Naive B cell (primary cell): ENCODE data around the gene WNT9A. TPM values are rescaled to one million over a fixed set of nuclear protein-coding genes. Genes with fewer than 3 reads are reported as not detected.
A peak's percentile ranks its signal among the peaks of the same experiment; 100 is the strongest.
"Not testable (repeated sequence)": the region's sequence is repeated elsewhere in the genome, so short reads cannot be mapped to it uniquely, and the experiment has no call there.

Source experiments
- ATAC-seq, 2 donors: fragments of 150-1000 bp; cut with Tn5 transposase; 2 replicates each; pipeline ENCODE4 v1.10.0; 2021; ENCODE audit warnings: low read depth in 2 of 2, mild to moderate bottlenecking in 2 of 2, moderate library complexity in 2 of 2
- DNase-seq: peaks from one replicate; pipeline ENCODE4 v3.0.0; 2022
- H3K27ac Mint-ChIP-seq, 6 donors: one replicate each; pipeline ENCODE4 v1.8.0; 2020 to 2022; ENCODE audit warnings: mild to moderate bottlenecking in 6 of 6, mixed read lengths in 6 of 6, moderate library complexity in 5 of 6, inconsistent platforms in 2 of 6
- H3K27me3 Mint-ChIP-seq, 3 donors: one replicate each; pipeline ENCODE4 v1.8.0; 2021 to 2022; ENCODE audit warnings: mixed read lengths in 3 of 3, mild to moderate bottlenecking in 1 of 3
- H3K36me3 Mint-ChIP-seq, 2 donors: one replicate each; pipeline ENCODE4 v1.8.0; 2020 to 2022; ENCODE audit warnings: mixed read lengths in 2 of 2, inconsistent platforms in 1 of 2, mild to moderate bottlenecking in 1 of 2
- H3K4me1 Mint-ChIP-seq, 3 donors: one replicate each; pipeline ENCODE4 v1.8.0; 2020 to 2022; ENCODE audit warnings: mixed read lengths in 3 of 3, inconsistent platforms in 1 of 3, mild to moderate bottlenecking in 1 of 3, moderate library complexity in 1 of 3
- H3K4me3 Mint-ChIP-seq, 8 donors: one replicate each; pipeline ENCODE4 v1.8.0; 2020 to 2022; ENCODE audit warnings: mild to moderate bottlenecking in 8 of 8, mixed read lengths in 8 of 8, moderate library complexity in 8 of 8, inconsistent platforms in 2 of 8
- H3K9me3 Mint-ChIP-seq, 7 donors: one replicate each; pipeline ENCODE4 v1.8.0; 2020 to 2022; ENCODE audit warnings: mixed read lengths in 7 of 7, mild to moderate bottlenecking in 5 of 7, inconsistent platforms in 2 of 7, moderate library complexity in 1 of 7
- polyA plus RNA-seq, 6 donors: library from polyadenylated mRNA; unstranded; fragments of 300-500 nt; fragmentation: Illumina TruSeq; gene quantifications; one replicate each; pipeline ENCODE4 v1.2.3, GENCODE V29; 2021; ENCODE audit warnings: low read depth in 6 of 6

Gene WNT9A
- polyA plus RNA-seq, 6 donors from 2014 or later, result not detected

DNA sequence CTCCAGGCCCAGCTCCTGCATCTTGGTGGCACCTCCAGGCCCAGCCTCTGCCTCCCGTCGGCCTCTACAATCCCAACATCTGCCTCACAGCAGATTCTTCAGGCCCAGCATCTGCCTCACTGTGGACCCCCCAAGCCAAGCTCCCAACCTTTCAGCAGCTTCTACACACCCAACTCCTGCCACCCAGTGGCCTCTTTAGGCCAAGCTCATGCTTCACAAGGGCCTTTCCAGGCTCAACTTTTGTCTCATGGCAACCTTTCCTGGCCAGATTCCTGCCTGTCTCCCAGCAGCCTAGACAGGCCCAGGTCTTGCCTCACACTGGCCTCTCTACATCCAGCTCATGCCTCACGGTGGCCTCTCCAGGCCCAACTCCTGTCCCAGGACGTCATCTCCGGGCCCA is 20.1 kb upstream of the WNT9A start:
- H3K27ac Mint-ChIP-seq, result peak overlapping the region in 1 of 6 donors; percentile 61
- H3K4me3 Mint-ChIP-seq, H3K27me3 Mint-ChIP-seq, H3K36me3 Mint-ChIP-seq, DNase-seq, ATAC-seq, H3K4me1 Mint-ChIP-seq, H3K9me3 Mint-ChIP-seq: not testable (repeated sequence)

DNA sequence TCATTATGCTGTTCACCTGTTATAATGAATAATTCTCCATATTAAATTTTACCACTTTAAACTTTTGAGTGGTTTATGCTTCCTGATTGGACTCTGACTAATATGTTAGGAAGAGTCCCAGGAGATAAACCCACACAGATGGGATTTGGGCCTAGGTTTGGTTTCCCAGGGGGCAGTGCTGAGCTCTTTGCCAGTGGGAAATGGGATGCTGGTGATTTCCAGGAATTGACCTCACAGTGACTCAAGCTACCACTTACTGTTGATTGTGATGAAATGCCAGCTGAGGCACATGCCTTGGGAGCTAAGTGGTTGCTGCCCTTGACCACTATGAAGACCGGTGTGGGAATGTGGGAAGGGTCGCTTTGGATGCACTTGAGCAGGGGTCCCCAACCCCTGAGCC is 19.0 kb upstream of the WNT9A start:
- H3K4me1 Mint-ChIP-seq, H3K4me3 Mint-ChIP-seq, H3K36me3 Mint-ChIP-seq, ATAC-seq, H3K27ac Mint-ChIP-seq, H3K9me3 Mint-ChIP-seq, H3K27me3 Mint-ChIP-seq, DNase-seq: not testable (repeated sequence)

DNA sequence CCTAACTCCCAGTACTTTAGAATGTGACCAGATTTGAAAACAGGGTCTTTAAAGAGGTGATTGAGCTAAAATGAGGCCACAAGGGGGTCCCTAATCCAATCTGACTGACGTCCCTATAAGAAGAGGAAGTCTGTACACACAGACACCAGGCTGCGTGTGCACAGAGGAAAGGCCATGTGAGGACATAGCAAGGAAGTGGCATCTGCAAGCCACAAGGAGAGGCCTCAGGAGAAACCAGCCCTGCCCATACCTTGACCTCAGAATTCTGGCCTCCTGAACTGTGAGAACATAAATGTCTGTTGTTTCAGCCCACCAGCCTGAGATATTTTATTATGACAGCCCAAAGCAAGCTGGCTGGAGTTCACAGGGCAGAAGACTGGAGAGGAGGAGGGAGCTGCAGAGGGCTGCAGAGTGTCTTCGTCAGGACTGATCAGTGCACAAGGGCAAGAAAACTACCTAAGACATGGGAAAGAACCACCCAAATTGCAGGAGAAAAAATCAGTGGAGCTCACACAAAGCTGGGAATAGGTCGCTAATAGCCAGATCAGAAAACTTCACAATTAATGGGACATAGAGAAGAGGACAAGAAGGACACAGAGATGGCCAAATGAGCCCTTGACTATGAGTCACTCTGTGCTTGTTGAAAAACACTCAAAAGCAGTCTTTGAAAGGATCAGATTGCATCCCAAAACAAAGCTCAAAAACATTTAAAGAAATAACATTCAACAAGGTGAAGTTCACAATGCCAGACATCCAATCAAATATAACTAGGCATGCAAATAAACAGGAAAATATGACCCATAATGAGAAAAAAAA is 14.1 kb upstream of the WNT9A start:
- Mint-ChIP-seq H3K27me3 (peaks cover 9 to 24% (median 13%) of the 10 kb centered on the region in 3 donors), H3K4me1 (no peaks in the 10 kb centered on the region), H3K4me3 (no peak overlapping the region), H3K9me3 (peaks cover 0 to 7% (median 2%) of the 10 kb centered on the region in 7 donors), H3K27ac (no peak overlapping the region), H3K36me3 (peaks cover 0 to 5% of the 10 kb centered on the region in 2 donors)
- no peak for DNase-seq
- ATAC-seq, result no peak

DNA sequence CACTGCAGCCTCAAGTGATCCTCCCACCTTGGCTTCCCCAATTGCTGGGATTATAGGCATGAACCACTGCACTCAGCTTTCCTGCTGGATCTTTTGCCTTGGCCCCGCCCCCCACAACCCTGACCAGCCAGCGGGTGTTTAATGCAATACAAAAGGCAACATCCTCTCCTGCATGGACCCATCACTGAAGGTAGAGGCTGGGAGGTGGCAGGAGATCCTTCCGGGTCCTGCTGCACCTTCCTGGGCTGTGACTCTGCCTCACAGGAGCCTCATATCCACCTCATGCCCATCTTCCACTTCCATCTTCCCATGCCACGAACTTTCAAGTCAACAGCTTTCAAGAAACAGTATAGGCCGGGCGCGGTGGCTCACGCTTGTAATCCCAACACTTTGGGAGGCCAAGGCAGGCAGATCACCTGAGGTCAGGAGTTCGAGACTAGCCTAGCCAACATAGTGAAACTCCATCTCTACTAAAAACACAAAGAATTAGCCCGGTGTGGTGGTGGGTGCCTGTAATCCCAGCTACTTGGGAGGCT is 11.7 kb upstream of the WNT9A start:
- H3K36me3 Mint-ChIP-seq, result peaks cover 0 to 5% of the 10 kb centered on the region in 2 donors
- H3K27ac Mint-ChIP-seq, result no peak overlapping the region
- peaks cover 0 to 32% (median 5%) of the 10 kb centered on the region in 7 donors for H3K9me3 Mint-ChIP-seq
- H3K4me3 Mint-ChIP-seq, result no peak overlapping the region
- DNase-seq (no peak), ATAC-seq (no peak)
- H3K27me3 Mint-ChIP-seq, result peaks cover 11 to 32% (median 13%) of the 10 kb centered on the region in 3 donors
- H3K4me1 Mint-ChIP-seq, result no peaks in the 10 kb centered on the region

DNA sequence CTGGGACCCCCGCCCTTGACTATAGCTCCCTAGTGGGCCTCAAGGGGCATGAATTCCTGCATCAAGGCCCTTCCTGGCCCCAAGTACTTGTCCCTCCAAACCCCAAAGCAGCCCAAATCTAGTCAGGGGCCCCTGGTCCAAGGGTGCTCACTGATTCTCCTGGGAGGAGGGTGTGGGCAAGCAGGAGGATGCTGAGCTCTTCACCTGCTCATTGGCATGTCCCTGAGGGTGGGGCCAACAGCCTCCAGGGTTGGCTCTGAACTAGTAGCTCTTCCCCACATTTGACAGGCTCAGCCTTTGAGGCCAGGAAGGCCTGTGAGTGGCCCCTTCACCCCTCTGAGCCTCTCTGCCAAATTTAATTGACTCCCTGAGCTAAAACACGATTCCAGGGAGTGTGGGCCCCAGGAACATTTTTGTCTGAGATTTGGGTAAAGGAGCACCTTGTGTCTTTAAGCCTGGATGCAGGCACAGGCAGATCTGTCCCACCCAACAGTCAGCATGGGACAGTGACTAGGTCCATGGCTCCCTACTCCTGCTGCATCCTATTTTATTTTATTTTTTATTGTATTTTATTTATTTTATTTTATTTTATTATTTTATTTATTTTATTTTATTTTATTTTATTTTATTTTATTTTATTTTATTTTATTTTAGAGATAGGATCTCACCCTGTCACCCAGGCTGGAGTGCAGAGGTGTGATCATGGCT is 11.0 kb upstream of the WNT9A start:
- DNase-seq, result no peak
- H3K27ac Mint-ChIP-seq, result no peak overlapping the region
- peaks cover 0 to 5% of the 10 kb centered on the region in 2 donors for H3K36me3 Mint-ChIP-seq
- ATAC-seq, result no peak
- peak overlapping the region in 1 of 8 donors; percentile 8 for H3K4me3 Mint-ChIP-seq
- H3K4me1 Mint-ChIP-seq, result no peaks in the 10 kb centered on the region
- peaks cover 13 to 35% (median 17%) of the 10 kb centered on the region in 3 donors for H3K27me3 Mint-ChIP-seq
- peaks cover 0 to 36% (median 6%) of the 10 kb centered on the region in 7 donors for H3K9me3 Mint-ChIP-seq

DNA sequence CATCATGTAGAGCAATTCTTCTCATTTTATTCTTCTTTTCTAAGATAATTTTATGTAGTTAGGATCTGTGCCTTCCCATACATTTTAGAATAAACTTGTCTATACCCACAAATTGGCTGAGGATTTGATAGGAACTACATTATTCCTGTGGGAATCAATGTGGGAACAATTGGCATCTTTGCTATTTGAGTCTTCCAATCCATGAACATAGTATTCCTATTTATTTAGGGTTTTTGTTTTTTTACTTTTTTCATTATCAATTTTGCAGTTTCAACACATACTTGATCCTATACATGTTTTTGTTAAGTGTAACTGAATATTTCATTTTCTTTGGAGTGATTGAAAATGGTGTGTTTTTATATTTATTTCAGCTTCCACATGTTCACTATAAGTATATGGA is 8.1 kb upstream of the WNT9A start:
- H3K4me1 Mint-ChIP-seq, result peaks cover 0 to 4% (median 0%) of the 10 kb centered on the region in 3 donors
- DNase-seq (no peak), ATAC-seq (no peak)
- H3K27ac Mint-ChIP-seq, result no peak overlapping the region
- H3K36me3 Mint-ChIP-seq, result peaks cover 0 to 5% of the 10 kb centered on the region in 2 donors
- H3K4me3 Mint-ChIP-seq, result no peak overlapping the region
- peaks cover 19 to 39% (median 33%) of the 10 kb centered on the region in 3 donors for H3K27me3 Mint-ChIP-seq
- peaks cover 2 to 39% (median 7%) of the 10 kb centered on the region in 7 donors for H3K9me3 Mint-ChIP-seq

DNA sequence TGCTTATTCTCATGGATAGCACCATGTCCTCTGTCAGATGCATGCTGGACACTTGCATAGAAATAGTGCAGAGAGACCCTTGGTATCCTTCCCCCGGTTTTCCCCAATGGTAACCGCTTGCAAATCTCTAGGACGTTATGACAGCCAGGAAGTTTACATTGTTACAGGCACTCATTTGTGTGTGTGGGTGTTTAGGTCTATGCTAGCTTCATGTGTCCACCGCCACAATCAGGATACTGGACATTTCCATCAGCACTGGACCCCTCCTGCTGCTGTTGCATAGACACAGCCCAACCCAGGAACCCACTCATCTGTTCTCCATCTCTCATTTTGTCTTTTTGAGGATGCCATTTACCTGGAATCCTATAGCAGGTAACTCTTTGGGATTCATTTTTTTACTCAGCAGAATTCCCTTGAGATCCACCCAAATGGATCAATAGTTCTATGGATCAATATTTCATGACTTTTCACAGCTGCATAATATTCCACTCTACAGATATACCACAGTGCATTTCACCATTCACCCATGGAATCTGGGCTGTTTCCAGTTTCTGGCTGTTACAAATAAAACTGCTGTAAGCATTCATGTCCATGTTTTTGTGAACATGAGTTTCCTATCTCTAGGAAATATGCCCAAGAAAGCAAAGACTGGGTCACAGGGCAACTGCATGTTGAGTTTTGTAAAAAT is 6.6 kb upstream of the WNT9A start:
- peaks cover 2 to 39% (median 7%) of the 10 kb centered on the region in 7 donors for H3K9me3 Mint-ChIP-seq
- DNase-seq (no peak), ATAC-seq (no peak)
- peaks cover 0 to 5% of the 10 kb centered on the region in 2 donors for H3K36me3 Mint-ChIP-seq
- H3K27ac Mint-ChIP-seq, result no peak overlapping the region
- H3K4me3 Mint-ChIP-seq, result peak overlapping the region in 2 of 8 donors; percentile 29
- H3K27me3 Mint-ChIP-seq, result peaks cover 19 to 53% (median 47%) of the 10 kb centered on the region in 3 donors
- peaks cover 0 to 4% (median 0%) of the 10 kb centered on the region in 3 donors for H3K4me1 Mint-ChIP-seq

DNA sequence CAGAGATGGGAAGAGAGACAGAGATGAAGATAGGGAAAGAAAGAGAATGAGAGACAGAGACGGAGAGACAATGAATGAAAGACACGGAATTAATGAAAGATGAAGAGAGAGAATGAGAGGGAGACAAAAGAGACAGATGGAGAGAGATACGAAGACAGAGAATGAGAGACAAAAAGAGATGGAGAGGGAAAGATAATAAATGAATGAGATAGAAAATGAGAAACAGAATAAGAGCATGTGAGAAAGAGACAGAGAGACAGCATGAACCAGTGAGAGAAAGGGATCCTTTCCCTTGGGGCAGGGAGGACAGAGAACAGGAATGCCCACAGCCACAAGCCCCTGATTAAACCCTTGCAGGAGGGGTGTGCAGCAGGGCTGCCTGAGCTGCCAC is 5.3 kb upstream of the WNT9A start:
- Mint-ChIP-seq H3K27ac (no peak overlapping the region), H3K27me3 (peaks cover 15 to 56% (median 52%) of the 10 kb centered on the region in 3 donors)
- no peak for ATAC-seq

DNA sequence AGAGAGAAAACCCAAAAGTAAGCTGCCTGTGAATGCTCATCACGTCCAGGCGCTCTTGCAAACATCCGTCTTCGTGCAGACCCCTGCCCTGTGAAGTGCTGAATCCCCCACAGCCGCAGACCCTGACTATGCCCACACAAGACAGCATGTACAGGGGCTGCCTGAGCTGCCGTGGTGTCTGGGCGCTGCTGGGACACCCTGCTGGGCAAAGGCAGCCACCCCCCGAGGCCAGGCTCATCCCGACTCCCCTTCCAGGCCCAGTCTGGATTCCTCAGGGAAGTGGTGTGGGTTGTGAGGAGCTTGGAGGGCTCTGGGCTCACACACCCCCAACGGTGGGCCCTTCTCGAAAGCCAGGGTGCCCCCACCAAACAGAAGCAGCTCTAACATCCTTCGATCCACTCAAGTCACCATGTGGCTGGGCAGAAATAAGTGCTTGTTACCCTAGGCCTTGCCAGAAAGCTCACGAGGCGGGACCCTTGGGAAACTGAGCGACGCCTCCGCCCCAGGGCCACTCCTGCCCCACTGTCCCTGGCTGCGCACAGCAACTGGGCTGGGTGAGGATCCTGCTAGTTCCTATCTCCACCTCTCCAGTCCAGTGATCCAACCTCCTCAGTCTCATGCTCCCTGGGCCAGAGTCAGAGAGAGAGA is 4.8 kb upstream of the WNT9A start:
- no peaks in the 10 kb centered on the region for H3K36me3 Mint-ChIP-seq
- peaks cover 0 to 35% (median 7%) of the 10 kb centered on the region in 7 donors for H3K9me3 Mint-ChIP-seq
- ATAC-seq, result no peak
- H3K27ac Mint-ChIP-seq, result no peak overlapping the region
- no peak for DNase-seq
- peaks cover 10 to 51% (median 47%) of the 10 kb centered on the region in 3 donors for H3K27me3 Mint-ChIP-seq
- peak overlapping the region in 1 of 8 donors; percentile 61 for H3K4me3 Mint-ChIP-seq
- H3K4me1 Mint-ChIP-seq, result peaks cover 0 to 4% (median 2%) of the 10 kb centered on the region in 3 donors

More for the DNA sequence above, 5.3 kb upstream of the WNT9A start:
- Mint-ChIP-seq H3K9me3 (peaks cover 2 to 39% (median 7%) of the 10 kb centered on the region in 7 donors), H3K36me3 (peaks cover 0 to 5% of the 10 kb centered on the region in 2 donors), H3K4me3 (peak overlapping the region in 1 of 8 donors; percentile 61), H3K4me1 (peaks cover 0 to 4% (median 2%) of the 10 kb centered on the region in 3 donors)
- DNase-seq, result no peak

DNA sequence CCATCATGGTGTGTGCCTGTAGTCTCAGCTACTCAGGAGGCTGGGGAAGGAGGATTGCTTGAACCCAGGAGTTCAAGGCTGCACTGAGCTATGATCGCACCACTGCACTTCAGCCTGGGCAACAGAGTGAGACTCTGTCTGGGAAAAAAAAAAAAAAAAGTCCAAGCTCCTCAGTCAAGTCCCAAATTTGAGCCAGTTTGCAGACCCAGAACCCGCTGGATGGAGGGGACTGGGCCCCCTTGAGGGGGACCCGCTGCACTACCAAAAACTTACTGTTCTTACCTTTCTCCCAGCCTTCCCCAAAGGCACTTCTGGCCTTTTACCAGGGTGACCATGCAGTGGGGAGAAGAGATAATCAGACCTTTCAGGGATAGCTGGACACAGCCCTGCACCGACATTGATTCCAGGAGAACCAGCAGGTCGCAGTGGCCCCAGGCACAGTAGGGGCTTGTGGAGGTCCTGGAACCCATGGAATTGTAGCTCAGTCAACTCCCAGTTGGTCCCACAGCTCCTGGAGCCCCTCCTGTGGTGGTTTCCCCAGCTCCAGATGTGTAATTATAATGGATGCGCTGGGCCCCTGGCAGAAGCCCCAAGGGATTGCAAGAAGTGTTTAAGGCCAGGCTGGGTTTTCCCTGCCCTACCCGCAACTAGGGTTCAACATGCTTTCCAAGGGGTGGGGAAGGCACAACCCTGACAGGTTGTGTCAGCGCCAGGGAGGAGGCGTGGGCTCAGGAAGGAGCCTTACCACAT is 4.1 kb upstream of the WNT9A start:
- Mint-ChIP-seq H3K36me3 (no peaks in the 10 kb centered on the region), H3K4me3 (no peak overlapping the region), H3K27me3 (peaks cover 6 to 53% (median 51%) of the 10 kb centered on the region in 3 donors), H3K9me3 (peaks cover 0 to 31% (median 7%) of the 10 kb centered on the region in 7 donors), H3K27ac (no peak overlapping the region), H3K4me1 (peaks cover 0 to 9% (median 5%) of the 10 kb centered on the region in 3 donors)
- ATAC-seq, result no peak
- DNase-seq, result no peak

DNA sequence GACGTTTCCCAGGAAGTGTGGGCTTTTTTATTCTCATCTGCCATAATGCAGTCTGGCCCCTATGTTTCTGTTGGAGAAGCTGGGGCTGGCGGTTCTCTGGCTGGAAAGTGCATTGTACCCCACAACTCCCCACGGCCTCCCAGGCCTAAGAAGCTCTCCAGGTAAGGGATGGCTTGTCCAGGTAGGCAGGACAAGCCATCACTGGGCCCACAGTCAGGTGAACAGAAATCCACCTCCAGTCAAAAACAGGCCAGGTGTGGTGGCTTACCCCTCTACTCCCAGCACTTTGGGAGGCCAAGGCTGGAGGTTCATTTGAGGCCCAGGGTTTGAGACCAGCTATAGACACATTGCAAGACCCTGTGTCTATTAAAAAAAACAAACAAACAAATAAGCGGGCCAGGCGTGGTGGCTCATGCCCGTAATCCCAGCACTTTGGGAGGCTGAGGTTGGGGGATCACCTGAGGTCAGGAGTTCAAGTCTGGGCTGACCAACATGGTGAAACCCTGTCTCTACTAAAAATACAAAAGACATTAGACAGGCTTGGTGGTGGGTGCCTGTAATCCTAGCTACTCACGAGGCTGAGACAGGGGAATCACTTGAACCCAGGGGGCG is 3.1 kb upstream of the WNT9A start:
- H3K27ac Mint-ChIP-seq, result no peak overlapping the region
- H3K36me3 Mint-ChIP-seq, result no peaks in the 10 kb centered on the region
- peaks cover 10 to 60% (median 55%) of the 10 kb centered on the region in 3 donors for H3K27me3 Mint-ChIP-seq
- no peak for DNase-seq
- H3K9me3 Mint-ChIP-seq, result peaks cover 0 to 22% (median 6%) of the 10 kb centered on the region in 7 donors
- peaks cover 0 to 17% (median 10%) of the 10 kb centered on the region in 3 donors for H3K4me1 Mint-ChIP-seq
- no peak for ATAC-seq
- peak overlapping the region in 2 of 8 donors; percentile 38 to 61 for H3K4me3 Mint-ChIP-seq
